ENCODE data around the gene CUBN. TPM values are rescaled to one million over a fixed set of nuclear protein-coding genes. Genes with fewer than 3 reads are reported as not detected.

Gene CUBN
- total RNA-seq, 4 donors from 2014 or later, result 0.27 to 3.6 (median 0.96) TPM

- H3K27ac ChIP-seq, result no peak overlapping the region
- no peaks in the 10 kb centered on the region for H3K27me3 ChIP-seq
- H3K4me1 ChIP-seq, result peaks cover 0 to 5% of the 10 kb centered on the region in 2 donors
- no peaks in the 10 kb centered on the region for H3K36me3 ChIP-seq
- in situ Hi-C loops (cut with MboI; ENCODE audit: low sequenced_read_pairs in 4 of 4), result no loop called here
- DNase-seq (no peak), ATAC-seq (no peak)
- H3K4me3 ChIP-seq, result no peak overlapping the region
- intact Hi-C loops (cut with DNase I; ENCODE audit: low total_unique reads), result no loop called here
- TF ChIP-seq CTCF (IDR thresholded peaks at IDR 0.05 in 4 of 5, conservative IDR thresholded peaks at IDR 0.05 in 1 of 5) (no peak), POLR2A (IDR thresholded peaks at IDR 0.05) (no peak)
- H3K9me3 ChIP-seq, result no peaks in the 10 kb centered on the region
Measured at GRCh38 chr10:17060289-17060688, 69.3 kb downstream of the CUBN start.

GRCh38 chr10:17059197-17059688 lies 70.4 kb downstream of the CUBN start:
- Histone ChIP-seq H3K4me1 (peaks cover 0 to 5% of the 10 kb centered on the region in 2 donors), H3K27me3 (no peaks in the 10 kb centered on the region), H3K4me3 (no peak overlapping the region), H3K27ac (no peak overlapping the region), H3K36me3 (no peaks in the 10 kb centered on the region), H3K9me3 (no peaks in the 10 kb centered on the region)
- DNase-seq, result no peak
- no peak for TF ChIP-seq POLR2A (IDR thresholded peaks at IDR 0.05)
- in situ Hi-C loops (cut with MboI; ENCODE audit: low sequenced_read_pairs in 4 of 4) (no loop called here), intact Hi-C loops (cut with DNase I; ENCODE audit: low total_unique reads) (no loop called here)
- ATAC-seq, result no peak

- TF ChIP-seq POLR2A (IDR thresholded peaks at IDR 0.05) (no peak), CTCF (IDR thresholded peaks at IDR 0.05 in 4 of 5, conservative IDR thresholded peaks at IDR 0.05 in 1 of 5) (no peak)
Measured at GRCh38 chr10:17058093-17058492, 71.5 kb downstream of the CUBN start.

GRCh38 chr10:17056781-17057428 lies 72.7 kb downstream of the CUBN start:
- Histone ChIP-seq H3K4me3 (no peak overlapping the region), H3K9me3 (no peaks in the 10 kb centered on the region), H3K27me3 (no peaks in the 10 kb centered on the region), H3K27ac (no peak overlapping the region), H3K36me3 (no peaks in the 10 kb centered on the region), H3K4me1 (no peaks in the 10 kb centered on the region)
- no peak for TF ChIP-seq CTCF (IDR thresholded peaks at IDR 0.05 in 4 of 5, conservative IDR thresholded peaks at IDR 0.05 in 1 of 5)
- no peak for TF ChIP-seq POLR2A (IDR thresholded peaks at IDR 0.05)
- ATAC-seq (no peak), DNase-seq (no peak)
- intact Hi-C loops (cut with DNase I; ENCODE audit: low total_unique reads), result no loop called here
- in situ Hi-C loops (cut with MboI; ENCODE audit: low sequenced_read_pairs in 4 of 4), result no loop called here

More at GRCh38 chr10:17058093-17058492, 71.5 kb downstream of the CUBN start:
- no peak for DNase-seq
- Histone ChIP-seq H3K4me3 (no peak overlapping the region), H3K27me3 (no peaks in the 10 kb centered on the region), H3K27ac (no peak overlapping the region), H3K36me3 (no peaks in the 10 kb centered on the region), H3K4me1 (peaks cover 0 to 5% of the 10 kb centered on the region in 2 donors), H3K9me3 (no peaks in the 10 kb centered on the region)
- no peak for ATAC-seq
- in situ Hi-C loops (cut with MboI; ENCODE audit: low sequenced_read_pairs in 4 of 4), result no loop called here
- intact Hi-C loops (cut with DNase I; ENCODE audit: low total_unique reads), result no loop called here

GRCh38 chr10:17053513-17053912 lies 76.1 kb downstream of the CUBN start:
- ATAC-seq, result no peak
- no peak for DNase-seq
- in situ Hi-C loops (cut with MboI; ENCODE audit: low sequenced_read_pairs in 4 of 4), result no loop called here
- H3K27ac ChIP-seq, result no peak overlapping the region
- H3K27me3 ChIP-seq, result no peaks in the 10 kb centered on the region
- H3K4me3 ChIP-seq, result no peak overlapping the region
- intact Hi-C loops (cut with DNase I; ENCODE audit: low total_unique reads), result no loop called here
- H3K9me3 ChIP-seq, result no peaks in the 10 kb centered on the region
- no peak for TF ChIP-seq CTCF (IDR thresholded peaks at IDR 0.05 in 4 of 5, conservative IDR thresholded peaks at IDR 0.05 in 1 of 5)
- TF ChIP-seq POLR2A (IDR thresholded peaks at IDR 0.05), result no peak
- H3K4me1 ChIP-seq, result no peaks in the 10 kb centered on the region
- H3K36me3 ChIP-seq, result no peaks in the 10 kb centered on the region

Data from gastrocnemius medialis (tissue), 4 donors.